HEK293T (cell line): ENCODE measurements around the gene LRIG2.
"Not testable (repeated sequence)": the region's sequence is repeated elsewhere in the genome, so short reads cannot be mapped to it uniquely, and the experiment has no call there.

Experiments used
- ARNT ChIP-seq: fragments of 450-650 bp; IDR thresholded peaks from 2 replicates; pipeline ENCODE4 v1.6.1; 2017; ENCODE audit warnings: mild to moderate bottlenecking
- CTBP1 ChIP-seq: fragments of 450-650 bp; IDR thresholded peaks from 2 replicates; pipeline ENCODE4 v1.6.1; 2016; ENCODE audit warnings: borderline replicate concordance
- ELF4 ChIP-seq: fragments of 450-650 bp; IDR thresholded peaks from 2 replicates; pipeline ENCODE4 v1.6.1; 2017; ENCODE audit warnings: antibody characterized with exemption
- FOXM1 ChIP-seq: fragments of 450-650 bp; IDR thresholded peaks from 2 replicates; pipeline ENCODE4 v1.6.1; 2017; ENCODE audit warnings: mild to moderate bottlenecking, borderline replicate concordance
- HDGF ChIP-seq: fragments of 450-650 bp; IDR thresholded peaks from 2 replicates; pipeline ENCODE4 v1.6.1; 2017; ENCODE audit warnings: antibody characterized with exemption, borderline replicate concordance
- L3MBTL2 ChIP-seq: fragments of 450-650 bp; conservative IDR thresholded peaks from 2 replicates; pipeline ENCODE4 v1.6.1; 2016; ENCODE audit warnings: mild to moderate bottlenecking
- SP1 ChIP-seq: fragments of 450-650 bp; IDR thresholded peaks from 2 replicates; pipeline ENCODE4 v1.6.1; 2017

- not testable (repeated sequence) for TF ChIP-seq FOXM1, L3MBTL2, ELF4, CTBP1, SP1, HDGF, ARNT
These were observed 29.9 kb upstream of the LRIG2 start for GRCh38 chr1:113043144-113043488.
